Measurements from ENCODE around the gene OR5K4.
"Not testable (repeated sequence)": the region's sequence is repeated elsewhere in the genome, so short reads cannot be mapped to it uniquely, and the experiment has no call there.

OR5K4 gene

DNA sequence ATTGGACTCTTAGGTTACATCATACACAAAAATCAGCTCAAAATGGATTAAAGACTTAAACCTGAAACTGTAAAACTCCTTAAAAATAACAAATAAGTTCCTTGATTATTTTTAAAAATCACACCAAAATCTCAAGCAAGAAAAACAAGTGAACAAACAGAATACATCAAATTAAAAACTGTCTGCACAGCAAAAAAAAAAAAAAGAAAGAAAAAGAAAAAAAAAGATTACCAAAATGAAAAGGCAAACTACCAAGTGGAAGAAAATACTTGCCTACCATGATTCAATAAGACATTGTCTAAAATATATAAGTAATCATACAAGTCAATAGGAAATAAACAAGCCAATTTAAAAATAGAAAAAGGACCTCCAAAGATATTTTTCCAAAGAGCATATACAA, 17.5 kb downstream of the OR5K4 start:
- no peak overlapping the region for H3K27ac ChIP-seq (ENCODE audit: low read length)
- no peaks in the 10 kb centered on the region for H3K36me3 ChIP-seq (ENCODE audit: control insufficient read depth, insufficient read depth, low read length)
- H3K4me1 ChIP-seq (ENCODE audit: control insufficient read depth, insufficient read depth, low read length) = no peaks in the 10 kb centered on the region
- DNase-seq (ENCODE audit: low read depth, low spot score) = no peak
- H3K9me3 ChIP-seq (ENCODE audit: control insufficient read depth, insufficient read depth, low read length) = no peaks in the 10 kb centered on the region
- H3K4me3 ChIP-seq (ENCODE audit: low read length) = no peak overlapping the region
- H3K27me3 ChIP-seq (ENCODE audit: control insufficient read depth, insufficient read depth, low read length) = no peaks in the 10 kb centered on the region

DNA sequence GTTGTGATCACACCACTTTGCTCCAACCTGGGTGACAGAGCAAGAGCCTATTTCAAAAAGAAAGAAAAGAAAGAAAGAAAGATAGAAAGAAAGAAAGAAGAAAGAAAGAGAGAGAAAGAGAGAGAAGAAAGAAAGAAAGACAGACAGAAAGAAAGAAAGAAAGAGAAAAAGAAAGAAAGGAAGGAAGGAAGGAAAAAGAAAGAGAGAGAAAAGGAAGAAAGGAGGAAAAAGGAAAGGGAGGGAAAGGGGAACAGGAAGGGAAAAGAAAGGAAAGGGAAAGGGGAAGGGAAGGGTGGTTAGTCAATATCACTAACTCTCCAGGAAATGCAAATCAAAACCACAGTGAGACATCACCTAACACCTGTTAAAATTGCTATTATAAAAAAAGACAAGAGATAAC, 18.2 kb downstream of the OR5K4 start:
- DNase-seq (ENCODE audit: low read depth, low spot score) = no peak
- Histone ChIP-seq H3K9me3 (ENCODE audit: control insufficient read depth, insufficient read depth, low read length) (no peaks in the 10 kb centered on the region), H3K27me3 (ENCODE audit: control insufficient read depth, insufficient read depth, low read length) (no peaks in the 10 kb centered on the region), H3K4me3 (ENCODE audit: low read length) (no peak overlapping the region), H3K27ac (ENCODE audit: low read length) (no peak overlapping the region), H3K4me1 (ENCODE audit: control insufficient read depth, insufficient read depth, low read length) (no peaks in the 10 kb centered on the region), H3K36me3 (ENCODE audit: control insufficient read depth, insufficient read depth, low read length) (no peaks in the 10 kb centered on the region)

DNA sequence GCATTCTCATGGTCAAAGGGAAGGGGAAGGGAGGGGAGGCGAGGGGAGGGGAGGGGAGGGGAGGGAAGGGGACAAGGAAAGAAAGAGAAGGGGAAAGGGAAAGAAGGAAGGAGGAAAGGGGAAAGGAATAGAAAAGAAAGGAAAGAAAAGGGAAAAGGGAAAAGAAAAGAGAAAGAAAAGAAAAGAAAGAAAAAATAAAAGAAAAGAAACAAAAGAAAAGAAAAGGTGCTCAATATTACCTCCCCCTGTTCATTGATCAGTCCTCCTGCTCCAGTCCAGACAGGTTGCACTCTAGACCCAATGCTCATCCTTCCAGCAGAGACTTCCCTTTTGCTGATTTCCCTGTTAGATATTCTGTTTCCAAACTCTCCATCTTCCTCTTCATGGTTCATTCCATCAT, 18.8 kb downstream of the OR5K4 start:
- no peaks in the 10 kb centered on the region for H3K27me3 ChIP-seq (ENCODE audit: control insufficient read depth, insufficient read depth, low read length)
- DNase-seq (ENCODE audit: low read depth, low spot score) = no peak
- no peak overlapping the region for H3K27ac ChIP-seq (ENCODE audit: low read length)
- H3K4me3 ChIP-seq (ENCODE audit: low read length) = no peak overlapping the region
- H3K36me3 ChIP-seq (ENCODE audit: control insufficient read depth, insufficient read depth, low read length) = no peaks in the 10 kb centered on the region
- no peaks in the 10 kb centered on the region for H3K4me1 ChIP-seq (ENCODE audit: control insufficient read depth, insufficient read depth, low read length)
- H3K9me3 ChIP-seq (ENCODE audit: control insufficient read depth, insufficient read depth, low read length) = no peaks in the 10 kb centered on the region
- WGBS (ENCODE audit: insufficient coverage, insufficient read length) = no CpG with 5 or more reads among the region's 1 CpG

DNA sequence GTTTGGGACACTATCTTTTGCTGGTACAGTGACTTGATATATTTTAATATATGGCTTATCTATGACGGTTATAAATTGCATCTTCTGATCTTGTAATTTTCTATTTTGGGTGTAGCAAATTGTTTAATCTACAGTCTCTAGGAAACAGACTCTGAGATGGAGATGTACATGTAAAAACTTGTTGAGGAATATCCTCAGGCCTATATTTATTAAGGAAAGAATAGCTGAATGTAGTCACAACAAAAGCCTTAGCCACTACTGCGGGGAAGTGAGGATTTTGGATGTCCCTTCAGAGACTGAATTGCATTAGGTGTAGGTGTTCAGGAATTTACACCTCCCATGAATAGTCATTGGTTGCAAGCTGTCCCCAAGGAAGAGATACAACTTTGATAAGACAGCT, 23.0 kb downstream of the OR5K4 start:
- Histone ChIP-seq H3K36me3 (ENCODE audit: control insufficient read depth, insufficient read depth, low read length) (no peaks in the 10 kb centered on the region), H3K4me1 (ENCODE audit: control insufficient read depth, insufficient read depth, low read length) (no peaks in the 10 kb centered on the region), H3K9me3 (ENCODE audit: control insufficient read depth, insufficient read depth, low read length) (no peaks in the 10 kb centered on the region), H3K4me3 (ENCODE audit: low read length) (no peak overlapping the region), H3K27ac (ENCODE audit: low read length) (no peak overlapping the region), H3K27me3 (ENCODE audit: control insufficient read depth, insufficient read depth, low read length) (no peaks in the 10 kb centered on the region)
- DNase-seq (ENCODE audit: low read depth, low spot score) = no peak
- no CpG with 5 or more reads among the region's 2 CpGs for WGBS (ENCODE audit: insufficient coverage, insufficient read length)

DNA sequence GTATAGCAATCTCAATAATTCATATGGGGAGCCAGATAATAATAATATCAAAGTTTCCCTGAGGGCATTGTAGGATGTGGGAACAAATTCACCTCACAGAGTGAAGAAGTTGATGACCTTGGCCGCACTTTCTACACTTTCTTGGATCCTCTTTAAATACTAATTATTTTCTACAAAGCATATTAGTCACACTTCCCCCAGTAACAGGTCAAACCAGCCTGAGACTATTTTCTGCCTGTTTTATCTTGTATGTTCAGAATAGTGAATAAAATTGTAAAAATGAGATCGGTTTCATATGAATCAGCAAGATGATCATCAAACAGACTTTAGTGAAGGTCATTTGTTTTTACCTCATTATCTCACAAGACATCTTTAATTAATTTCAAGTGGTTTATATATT, 34.5 kb downstream of the OR5K4 start:
- Histone ChIP-seq H3K27ac (ENCODE audit: low read length) (no peak overlapping the region), H3K4me1 (ENCODE audit: control insufficient read depth, insufficient read depth, low read length) (no peaks in the 10 kb centered on the region), H3K9me3 (ENCODE audit: control insufficient read depth, insufficient read depth, low read length) (no peaks in the 10 kb centered on the region), H3K4me3 (ENCODE audit: low read length) (no peak overlapping the region), H3K36me3 (ENCODE audit: control insufficient read depth, insufficient read depth, low read length) (no peaks in the 10 kb centered on the region), H3K27me3 (ENCODE audit: control insufficient read depth, insufficient read depth, low read length) (no peaks in the 10 kb centered on the region)
- WGBS (ENCODE audit: insufficient coverage, insufficient read length) = no CpG with 5 or more reads among the region's 2 CpGs
- DNase-seq (ENCODE audit: low read depth, low spot score) = no peak

DNA sequence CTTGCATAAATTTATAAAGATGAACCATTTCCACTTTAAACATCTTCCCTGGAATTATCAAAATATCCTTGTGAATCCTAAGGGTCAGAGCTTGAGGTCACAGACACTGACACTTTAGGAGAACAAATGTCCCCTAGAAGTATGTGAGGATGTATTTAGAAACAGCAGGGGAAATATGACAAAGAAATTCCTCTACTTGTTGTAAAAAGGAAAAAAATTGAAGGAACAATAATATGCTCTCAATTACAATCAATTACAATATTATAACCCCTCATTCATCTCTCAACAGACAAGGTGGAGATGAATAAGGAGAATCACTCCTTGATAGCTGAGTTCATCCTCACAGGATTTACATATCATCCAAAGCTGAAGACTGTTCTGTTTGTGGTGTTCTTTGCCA, 36.7 kb downstream of the OR5K4 start, which contains the start of gene OR5K3:
Gene OR5K3, plus strand, starts transcription at position 301 of the 400 bp plus-strand sequence. Its CDS starts 0 bp downstream, at position 301.
- Histone ChIP-seq H3K9me3 (ENCODE audit: control insufficient read depth, insufficient read depth, low read length) (no peaks in the 10 kb centered on the region), H3K4me3 (ENCODE audit: low read length) (no peak within 1 kb of the TSS), H3K27ac (ENCODE audit: low read length) (no peak within 1 kb of the TSS), H3K4me1 (ENCODE audit: control insufficient read depth, insufficient read depth, low read length) (no peaks in the 10 kb centered on the region), H3K36me3 (ENCODE audit: control insufficient read depth, insufficient read depth, low read length) (no peaks in the 10 kb centered on the region), H3K27me3 (ENCODE audit: control insufficient read depth, insufficient read depth, low read length) (no peaks in the 10 kb centered on the region)
- no peak for DNase-seq (ENCODE audit: low read depth, low spot score)

DNA sequence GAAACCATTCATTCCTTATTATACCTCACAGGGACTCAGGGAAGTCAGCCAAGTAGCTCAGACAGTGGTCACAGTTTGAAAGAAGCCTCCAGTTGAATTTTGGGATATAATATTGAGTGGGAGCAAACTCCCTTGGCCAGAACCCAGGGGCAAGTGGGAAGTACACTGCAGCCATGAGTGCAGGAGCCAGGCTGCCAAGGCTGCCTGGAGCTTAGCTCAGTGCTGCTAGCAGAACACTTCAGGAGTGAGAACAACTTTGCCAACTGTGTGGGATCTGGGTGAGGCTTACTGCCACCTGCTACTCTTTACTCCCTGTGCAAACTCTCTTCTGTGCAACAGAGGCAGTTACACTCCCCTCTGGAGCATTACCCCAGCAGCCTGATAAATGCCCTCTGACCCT, 41.4 kb downstream of the OR5K4 start:
- no peaks in the 10 kb centered on the region for H3K9me3 ChIP-seq (ENCODE audit: control insufficient read depth, insufficient read depth, low read length)
- H3K4me1 ChIP-seq (ENCODE audit: control insufficient read depth, insufficient read depth, low read length) = no peaks in the 10 kb centered on the region; the same call in 1 of the 2 replicates
- no peak overlapping the region for H3K27ac ChIP-seq (ENCODE audit: low read length)
- H3K27me3 ChIP-seq (ENCODE audit: control insufficient read depth, insufficient read depth, low read length) = no peaks in the 10 kb centered on the region
- no peak for DNase-seq (ENCODE audit: low read depth, low spot score)
- no peak overlapping the region for H3K4me3 ChIP-seq (ENCODE audit: low read length)
- no peaks in the 10 kb centered on the region for H3K36me3 ChIP-seq (ENCODE audit: control insufficient read depth, insufficient read depth, low read length)

DNA sequence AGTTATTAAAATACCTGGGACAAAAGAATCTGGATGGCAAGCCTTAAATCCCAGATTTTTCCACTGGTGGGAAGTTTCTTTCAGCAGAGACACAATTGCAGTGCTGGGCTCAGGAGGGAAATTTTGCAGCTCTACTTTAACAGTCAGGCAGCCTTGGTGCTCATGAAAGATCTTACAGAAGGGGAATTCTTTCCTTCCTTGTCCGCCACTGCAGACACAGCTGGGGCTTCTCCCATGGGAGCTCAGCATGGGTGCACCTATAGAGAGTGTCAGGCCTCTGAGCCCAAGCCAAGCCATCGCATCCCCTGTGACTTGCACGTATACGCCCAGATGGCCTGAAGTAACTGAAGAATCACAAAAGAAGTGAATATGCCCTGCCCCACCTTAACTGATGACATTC, 42.8 kb downstream of the OR5K4 start:
- no CpG with 5 or more reads among the region's 4 CpGs for WGBS (ENCODE audit: insufficient coverage, insufficient read length)
- H3K27me3 ChIP-seq (ENCODE audit: control insufficient read depth, insufficient read depth, low read length); H3K36me3 ChIP-seq (ENCODE audit: control insufficient read depth, insufficient read depth, low read length); DNase-seq (ENCODE audit: low read depth, low spot score); H3K27ac ChIP-seq (ENCODE audit: low read length); H3K9me3 ChIP-seq (ENCODE audit: control insufficient read depth, insufficient read depth, low read length); H3K4me3 ChIP-seq (ENCODE audit: low read length); H3K4me1 ChIP-seq (ENCODE audit: control insufficient read depth, insufficient read depth, low read length): not testable (repeated sequence)

DNA sequence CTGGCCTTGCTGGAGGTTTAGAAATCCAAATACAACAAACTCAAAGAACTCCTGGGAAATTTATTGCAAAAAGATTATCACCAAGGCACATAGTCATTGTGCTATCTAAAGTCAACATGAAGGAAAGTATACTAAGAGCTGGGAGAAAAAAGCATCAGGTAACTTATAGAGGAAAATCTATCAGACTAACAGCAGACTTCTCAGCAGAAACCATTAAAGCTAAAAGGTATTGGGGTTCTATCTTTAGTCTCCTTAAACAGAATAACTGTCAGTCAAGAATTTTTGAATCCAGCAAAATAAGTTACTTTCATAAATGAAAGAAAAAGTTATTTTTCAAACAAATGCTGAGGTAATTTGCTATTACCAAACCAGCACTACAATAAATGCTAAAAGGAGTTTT, 44.9 kb downstream of the OR5K4 start:
- H3K36me3 ChIP-seq (ENCODE audit: control insufficient read depth, insufficient read depth, low read length) = no peaks in the 10 kb centered on the region
- no peak for DNase-seq (ENCODE audit: low read depth, low spot score)
- H3K9me3 ChIP-seq (ENCODE audit: control insufficient read depth, insufficient read depth, low read length) = no peaks in the 10 kb centered on the region
- H3K4me3 ChIP-seq (ENCODE audit: low read length) = no peak overlapping the region
- no peak overlapping the region for H3K27ac ChIP-seq (ENCODE audit: low read length)
- H3K4me1 ChIP-seq (ENCODE audit: control insufficient read depth, insufficient read depth, low read length) = no peaks in the 10 kb centered on the region; the same call in 1 of the 2 replicates
- no peaks in the 10 kb centered on the region for H3K27me3 ChIP-seq (ENCODE audit: control insufficient read depth, insufficient read depth, low read length)

DNA sequence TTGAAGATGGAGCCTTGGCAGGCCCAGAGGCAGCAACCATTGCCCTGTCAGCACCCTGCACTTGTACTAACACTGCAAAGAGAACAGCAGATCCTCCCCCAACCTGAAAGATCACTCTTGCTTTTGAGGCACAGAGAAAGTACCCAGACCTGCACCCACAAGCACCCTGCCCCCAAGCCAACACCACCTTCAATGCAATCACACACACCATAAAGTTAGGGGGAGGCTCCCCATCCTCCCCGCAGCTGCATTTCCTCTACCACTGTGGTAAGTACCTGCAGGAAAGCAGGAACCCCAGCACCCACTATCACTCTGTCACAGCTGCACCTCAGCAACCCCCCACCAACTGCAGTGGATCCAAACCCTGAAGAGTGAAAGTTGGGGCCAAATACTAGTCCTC, 48.9 kb downstream of the OR5K4 start:
- no CpG with 5 or more reads among the region's 1 CpG for WGBS (ENCODE audit: insufficient coverage, insufficient read length)
- H3K4me3 ChIP-seq (ENCODE audit: low read length) = no peak overlapping the region
- H3K4me1 ChIP-seq (ENCODE audit: control insufficient read depth, insufficient read depth, low read length) = no peaks in the 10 kb centered on the region
- no peaks in the 10 kb centered on the region for H3K9me3 ChIP-seq (ENCODE audit: control insufficient read depth, insufficient read depth, low read length)
- H3K27ac ChIP-seq (ENCODE audit: low read length) = no peak overlapping the region
- no peak for DNase-seq (ENCODE audit: low read depth, low spot score)
- H3K36me3 ChIP-seq (ENCODE audit: control insufficient read depth, insufficient read depth, low read length) = no peaks in the 10 kb centered on the region
- no peaks in the 10 kb centered on the region for H3K27me3 ChIP-seq (ENCODE audit: control insufficient read depth, insufficient read depth, low read length)

DNA sequence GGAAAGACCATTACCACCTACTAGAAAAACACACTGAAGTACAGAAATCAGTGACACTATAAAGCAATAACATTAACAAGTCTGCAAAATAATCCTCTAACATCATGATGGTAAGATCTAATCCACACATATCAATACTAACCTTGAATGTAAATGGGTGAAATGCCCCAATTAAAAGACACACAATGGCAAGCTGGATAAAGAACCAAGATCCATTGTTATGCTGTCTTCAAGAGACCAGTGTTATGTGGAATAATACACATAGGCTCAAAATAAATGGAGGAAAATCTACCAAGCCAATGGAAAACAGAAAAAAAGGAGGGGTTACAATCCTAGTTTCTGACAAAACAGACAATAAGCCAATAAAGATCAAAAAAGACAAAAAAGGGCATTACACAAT, 50.4 kb downstream of the OR5K4 start:
- H3K4me3 ChIP-seq (ENCODE audit: low read length) = no peak overlapping the region
- H3K27me3 ChIP-seq (ENCODE audit: control insufficient read depth, insufficient read depth, low read length) = no peaks in the 10 kb centered on the region
- H3K36me3 ChIP-seq (ENCODE audit: control insufficient read depth, insufficient read depth, low read length) = no peaks in the 10 kb centered on the region
- no peak for DNase-seq (ENCODE audit: low read depth, low spot score)
- no peak overlapping the region for H3K27ac ChIP-seq (ENCODE audit: low read length)
- H3K4me1 ChIP-seq (ENCODE audit: control insufficient read depth, insufficient read depth, low read length) = no peaks in the 10 kb centered on the region
- H3K9me3 ChIP-seq (ENCODE audit: control insufficient read depth, insufficient read depth, low read length) = no peaks in the 10 kb centered on the region

All from iPS DF 6.9 (cell line).